ENCODE data around the gene TMEM72.

The TMEM72 gene

GRCh38 chr10:44921061-44921460 is 9.9 kb downstream of the TMEM72 start:
- DNase-seq (ENCODE audit: low spot score): no peak

- DNase-seq (ENCODE audit: low spot score): no peak
These were observed 10.4 kb downstream of the TMEM72 start for GRCh38 chr10:44921506-44921905.

GRCh38 chr10:44922021-44922420 is 10.9 kb downstream of the TMEM72 start:
- no peak for DNase-seq (ENCODE audit: low spot score)

- no peak for DNase-seq (ENCODE audit: low spot score)
These were observed 11.8 kb downstream of the TMEM72 start for GRCh38 chr10:44922796-44923545.

- DNase-seq (ENCODE audit: low spot score): no peak
These were observed 12.5 kb downstream of the TMEM72 start for GRCh38 chr10:44923611-44924010.

- no peak for DNase-seq (ENCODE audit: low spot score)
These were observed 13.3 kb downstream of the TMEM72 start for GRCh38 chr10:44924261-44925040.

- peak; percentile 47 for DNase-seq (ENCODE audit: low spot score)
These were observed 14.1 kb downstream of the TMEM72 start for GRCh38 chr10:44925224-44925623.

- no peak for DNase-seq (ENCODE audit: low spot score)
These were observed 14.9 kb downstream of the TMEM72 start for GRCh38 chr10:44925811-44926750.

- no peak for DNase-seq (ENCODE audit: low spot score)
These were observed 15.7 kb downstream of the TMEM72 start for GRCh38 chr10:44926751-44927351.

GRCh38 chr10:44927352-44927751 is 16.2 kb downstream of the TMEM72 start:
- no peak for DNase-seq (ENCODE audit: low spot score)

GRCh38 chr10:44928462-44928861 is 17.3 kb downstream of the TMEM72 start:
- DNase-seq (ENCODE audit: low spot score): no peak

- DNase-seq (ENCODE audit: low spot score): no peak
These were observed 18.5 kb downstream of the TMEM72 start for GRCh38 chr10:44929356-44930255.

- DNase-seq (ENCODE audit: low spot score): no peak
These were observed 19.9 kb downstream of the TMEM72 start for GRCh38 chr10:44930904-44931620.

- DNase-seq (ENCODE audit: low spot score): no peak
These were observed 20.7 kb downstream of the TMEM72 start for GRCh38 chr10:44931621-44932516.

GRCh38 chr10:44932517-44933450 is 21.6 kb downstream of the TMEM72 start:
- peak; percentile 66 for DNase-seq (ENCODE audit: low spot score)

- DNase-seq (ENCODE audit: low spot score): no peak
These were observed 22.5 kb downstream of the TMEM72 start for GRCh38 chr10:44933451-44934321.
